ENCODE data around the gene NLGN1. TPM values are rescaled to one million over a fixed set of nuclear protein-coding genes. Genes with fewer than 3 reads are reported as not detected.

NLGN1 gene
- total RNA-seq, 1 experiment from 2014 or later: not detected

GRCh38 chr3:173970281-173970680, 572.7 kb downstream of the NLGN1 start:
- Histone ChIP-seq H3K4me2 (ENCODE audit: low read length) (no peak overlapping the region), H3K36me3 (ENCODE audit: control insufficient read depth in 1 of 2, insufficient read depth in 2 of 2, low read length in 2 of 2) (no peaks in the 10 kb centered on the region), H3K9ac (ENCODE audit: low read length) (no peak overlapping the region), H3K4me1 (ENCODE audit: control insufficient read depth in 1 of 2, insufficient read depth in 2 of 2, low read length in 2 of 2) (no peaks in the 10 kb centered on the region), H3K27me3 (ENCODE audit: insufficient read depth, low read length) (no peaks in the 10 kb centered on the region), H2AFZ (ENCODE audit: low read depth, low read length, poor library complexity, severe bottlenecking) (no peak overlapping the region), H3K9me2 (ENCODE audit: insufficient read depth) (no peaks in the 10 kb centered on the region), H3K79me2 (ENCODE audit: insufficient read depth, low read length) (no peaks in the 10 kb centered on the region), H3K4me3 (replicated peaks in 1 of 2; ENCODE audit: low read depth in 1 of 2, low read length in 2 of 2) (no peak overlapping the region), H3K9me3 (ENCODE audit: control insufficient read depth in 1 of 2, insufficient read depth in 1 of 2, low read depth in 1 of 2, low read length in 2 of 2) (no peaks in the 10 kb centered on the region), H3K27ac (ENCODE audit: low read depth, low read length) (no peak overlapping the region), H4K20me1 (ENCODE audit: insufficient read depth) (no peaks in the 10 kb centered on the region)
- no peak for DNase-seq (ENCODE audit: low read depth, low spot score)
- BruUV-seq (replicated peaks): no TSS peak
- CTCF ChIA-PET: no interaction called here
- RAD21 ChIA-PET (ENCODE audit: low non-redundant PET in 1 of 2, low total read pairs in 2 of 2, uncharacterized antibody in 2 of 2, unreplicated experiment in 2 of 2): no interaction called here
- POLR2A ChIA-PET: no interaction called here
- TF ChIP-seq SP1 (IDR thresholded peaks at IDR 0.05; ENCODE audit: low read depth) (no peak), REST (IDR thresholded peaks at IDR 0.05; ENCODE audit: low read depth) (no peak), EZH2phosphoT487 (IDR thresholded peaks at IDR 0.05; ENCODE audit: borderline replicate concordance) (no peak), CEBPB (IDR thresholded peaks at IDR 0.05; ENCODE audit: low read depth) (no peak), RAD21 (IDR thresholded peaks at IDR 0.05; ENCODE audit: low read depth) (no peak), MAX (IDR thresholded peaks at IDR 0.05) (no peak), CBX3 (IDR thresholded peaks at IDR 0.05; ENCODE audit: low read depth) (no peak), ELF1 (IDR thresholded peaks at IDR 0.05; ENCODE audit: borderline replicate concordance, low read depth) (no peak), CTCF (IDR thresholded peaks at IDR 0.05 in 2 of 3, conservative IDR thresholded peaks at IDR 0.05 in 1 of 3; ENCODE audit: borderline replicate concordance in 1 of 3, insufficient read depth in 1 of 3, low read depth in 2 of 3, low read length in 2 of 3) (no peak), FOSL1 (IDR thresholded peaks at IDR 0.05; ENCODE audit: low read depth) (no peak), YY1 (IDR thresholded peaks at IDR 0.05; ENCODE audit: extremely low read depth, insufficient replicate concordance, low read depth, low read length) (no peak), ZFX (IDR thresholded peaks at IDR 0.05) (no peak), TCF7L2 (IDR thresholded peaks at IDR 0.05; ENCODE audit: borderline replicate concordance, extremely low read depth, insufficient read depth, insufficient read length) (no peak), EGR1 (IDR thresholded peaks at IDR 0.05; ENCODE audit: low read depth) (no peak), POLR2A (IDR thresholded peaks at IDR 0.05; ENCODE audit: borderline replicate concordance, extremely low read depth, insufficient read depth, insufficient read length) (no peak), SIN3A (IDR thresholded peaks at IDR 0.05; ENCODE audit: low read depth) (no peak), JUND (IDR thresholded peaks at IDR 0.05) (no peak)
- intact Hi-C loops (cut with micrococcal nuclease): no loop called here
- no peak for ATAC-seq
